Esophagus squamous epithelium (tissue), 4 donors: ENCODE measurements around the gene PSMB2.

Source experiments
- CTCF ChIP-seq, 6 experiments: fragments of 450-650 bp in 4 of 6; fragments of 200-600 bp in 2 of 6; sonication (generic) in 2 of 6; IDR thresholded peaks; one replicate each; pipeline ENCODE4 v1.5.1; 2016 to 2019; ENCODE audit warnings: antibody characterized with exemption in 6 of 6, mild to moderate bottlenecking in 4 of 6, moderate library complexity in 4 of 6
- POLR2A ChIP-seq, 4 donors: fragments of 450-650 bp; IDR thresholded peaks; one replicate each; pipeline ENCODE4 v1.6.1; 2017; ENCODE audit warnings: antibody characterized with exemption in 4 of 4, mild to moderate bottlenecking in 4 of 4, moderate library complexity in 3 of 4

DNA sequence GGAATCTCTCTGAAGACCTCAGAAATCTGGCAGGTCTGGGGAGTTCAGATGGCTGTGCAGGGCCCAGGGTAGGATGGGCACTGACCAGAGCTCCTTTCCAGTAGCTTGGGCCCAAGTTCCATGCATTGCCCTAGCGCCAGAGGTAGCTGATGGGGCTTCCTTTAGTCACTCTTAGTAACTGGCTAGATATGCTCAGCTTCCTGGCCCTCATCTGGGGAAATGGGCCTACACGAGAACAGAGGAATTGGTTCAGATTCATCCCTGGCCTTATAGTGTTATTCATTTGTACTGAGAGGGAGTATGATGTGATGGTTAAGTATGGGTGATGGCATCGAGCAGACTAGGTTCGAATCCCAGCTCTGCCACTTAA is 15.5 kb upstream of the PSMB2 start:
- TF ChIP-seq POLR2A (IDR thresholded peaks at IDR 0.05): no peak
- no peak for TF ChIP-seq CTCF (IDR thresholded peaks at IDR 0.05)
